OCI-LY1 (cell line): ENCODE measurements around the gene PCDHGB4.
"Not testable (repeated sequence)": the region's sequence is repeated elsewhere in the genome, so short reads cannot be mapped to it uniquely, and the experiment has no call there.

Experiments
- H2AFZ ChIP-seq: fragments of 200-600 bp; sonication (generic), shearing (Covaris generic); 2 replicates; pipeline ENCODE4 v1.6.0; 2014; ENCODE audit warnings: antibody characterized with exemption, mild to moderate bottlenecking, low read length
- H3F3A ChIP-seq: fragments of 200-600 bp; sonication (generic), shearing (Covaris generic); 2 replicates; pipeline ENCODE4 v1.6.0; 2014; ENCODE audit warnings: mild to moderate bottlenecking, antibody characterized with exemption, low read length, moderate library complexity; ENCODE audit not compliant: insufficient read depth
- H3K27ac ChIP-seq: fragments of 200-600 bp; sonication (generic); 2 replicates; pipeline ENCODE4 v1.5.1; 2014; ENCODE audit warnings: low read length, mixed run types, mild to moderate bottlenecking, low read depth; ENCODE audit not compliant: poor library complexity, severe bottlenecking
- H3K27me3 ChIP-seq: fragments of 200-600 bp; sonication (generic); 2 replicates; pipeline ENCODE4 v1.6.0; 2014; ENCODE audit warnings: antibody characterized with exemption, mild to moderate bottlenecking, low read length, moderate library complexity; ENCODE audit not compliant: insufficient read depth
- H3K36me3 ChIP-seq: fragments of 200-600 bp; sonication (generic); 2 replicates; pipeline ENCODE4 v1.6.1; 2014; ENCODE audit warnings: mild to moderate bottlenecking, antibody characterized with exemption, low read length, moderate library complexity, mixed read lengths; ENCODE audit not compliant: insufficient read depth
- H3K4me1 ChIP-seq: fragments of 200-600 bp; sonication (generic); 2 replicates; pipeline ENCODE4 v1.5.1; 2014; ENCODE audit warnings: mild to moderate bottlenecking, low read length, moderate library complexity; ENCODE audit not compliant: insufficient read depth, severe bottlenecking
- H3K4me2 ChIP-seq: fragments of 200-600 bp; sonication (generic), shearing (Covaris generic); 2 replicates; pipeline ENCODE4 v1.6.1; 2014; ENCODE audit warnings: low read length
- H3K4me3 ChIP-seq: fragments of 200-600 bp; sonication (generic); 2 replicates; pipeline ENCODE4 v1.5.1; 2014; ENCODE audit warnings: low read length, low read depth, mild to moderate bottlenecking, mixed read lengths; ENCODE audit not compliant: poor library complexity, severe bottlenecking
- H3K79me2 ChIP-seq: fragments of 200-600 bp; shearing (Covaris generic); 2 replicates; pipeline ENCODE4 v1.6.1; 2016; ENCODE audit warnings: mixed run types, low read length, mixed read lengths; ENCODE audit not compliant: insufficient read depth
- H3K9ac ChIP-seq: fragments of 200-600 bp; sonication (generic), shearing (Covaris generic); 2 replicates; pipeline ENCODE4 v1.6.1; 2014; ENCODE audit warnings: mild to moderate bottlenecking, low read length, mixed read lengths
- H3K9me2 ChIP-seq: fragments of 200-600 bp; sonication (generic), shearing (Covaris generic); 2 replicates; pipeline ENCODE4 v1.6.1; 2014; ENCODE audit warnings: low read depth, mild to moderate bottlenecking, low read length, mixed read lengths
- H3K9me3 ChIP-seq: fragments of 200-600 bp; shearing (Covaris generic); 2 replicates; pipeline ENCODE4 v1.6.1; 2014; ENCODE audit warnings: low read length, mixed read lengths
- H4K20me1 ChIP-seq: fragments of 200-600 bp; sonication (generic), shearing (Covaris generic); 2 replicates; pipeline ENCODE4 v1.6.0; 2016; ENCODE audit warnings: mild to moderate bottlenecking, low read length; ENCODE audit not compliant: insufficient read depth
- EZH2 ChIP-seq: fragments of 200-600 bp; sonication (generic), shearing (Covaris generic); IDR thresholded peaks from 2 replicates; pipeline ENCODE4 v1.8.0; 2017; ENCODE audit warnings: borderline replicate concordance, mixed run types, mild to moderate bottlenecking, antibody characterized with exemption, low read length, moderate library complexity, mixed read lengths
- TF ChIP-seq, protein P1 (sequence below): fragments of 200-600 bp; sonication (generic), shearing (Covaris generic); IDR thresholded peaks from 2 replicates; pipeline ENCODE4 v1.5.1; 2017; ENCODE audit warnings: mild to moderate bottlenecking, antibody characterized with exemption, low read length, moderate library complexity, mixed read lengths

Gene PCDHGB4

DNA sequence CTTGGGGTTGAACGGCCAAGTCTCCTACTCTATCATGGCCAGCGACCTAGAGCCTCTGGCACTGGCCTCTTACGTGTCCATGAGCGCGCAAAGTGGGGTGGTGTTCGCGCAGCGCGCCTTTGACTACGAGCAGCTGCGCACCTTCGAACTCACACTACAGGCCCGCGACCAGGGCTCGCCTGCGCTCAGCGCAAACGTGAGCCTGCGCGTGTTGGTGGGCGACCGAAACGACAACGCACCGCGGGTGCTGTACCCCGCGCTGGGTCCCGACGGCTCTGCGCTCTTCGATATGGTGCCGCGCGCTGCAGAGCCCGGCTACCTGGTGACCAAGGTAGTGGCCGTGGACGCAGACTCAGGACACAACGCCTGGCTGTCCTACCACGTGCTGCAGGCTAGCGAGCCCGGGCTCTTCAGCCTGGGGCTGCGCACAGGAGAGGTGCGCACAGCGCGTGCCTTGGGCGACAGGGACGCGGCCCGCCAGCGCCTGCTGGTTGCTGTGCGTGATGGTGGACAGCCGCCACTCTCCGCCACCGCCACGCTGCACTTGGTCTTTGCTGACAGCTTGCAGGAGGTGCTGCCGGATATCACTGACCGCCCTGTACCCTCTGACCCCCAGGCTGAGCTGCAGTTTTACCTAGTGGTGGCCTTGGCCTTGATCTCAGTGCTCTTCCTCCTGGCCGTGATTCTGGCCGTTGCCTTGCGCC lies 12.2 kb downstream of the PCDHGB4 start:
- H3K4me3 ChIP-seq: no peak overlapping the region
- H3K9me3 ChIP-seq: peaks cover 5% of the 10 kb centered on the region; the same call in 1 of the 2 replicates

DNA sequence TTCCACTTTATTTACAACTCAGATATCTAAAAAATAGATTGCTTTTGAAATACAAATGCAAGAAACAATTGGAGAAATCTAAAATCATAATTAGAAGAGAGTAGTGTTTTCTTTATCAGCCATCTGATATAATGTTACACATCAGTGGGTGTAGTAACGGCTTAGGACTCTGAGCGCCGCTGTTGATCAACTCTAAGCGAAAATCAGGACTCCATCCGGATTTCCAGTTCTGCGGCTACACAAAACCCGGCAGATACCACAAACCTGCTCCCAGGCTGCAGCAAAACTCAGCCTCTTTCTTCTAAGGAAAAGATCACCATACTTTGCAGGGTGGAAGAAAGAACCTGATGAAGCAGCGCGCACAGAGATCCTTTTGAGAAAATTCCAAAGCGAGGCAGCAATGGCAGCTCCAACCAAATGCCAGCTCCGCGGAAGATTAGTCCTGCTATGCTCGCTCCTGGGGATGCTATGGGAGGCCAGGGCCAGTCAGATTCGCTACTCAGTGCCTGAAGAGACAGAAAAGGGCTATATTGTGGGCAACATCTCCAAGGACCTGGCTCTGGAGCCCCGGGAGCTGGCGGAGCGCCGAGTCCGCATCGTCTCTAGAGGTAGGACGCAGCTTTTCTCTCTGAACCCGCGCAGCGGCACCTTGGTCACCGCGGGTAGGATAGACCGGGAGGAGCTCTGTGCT lies 15.2 kb downstream of the PCDHGB4 start, which contains the start of gene PCDHGA9:
TSS of gene PCDHGA9 (plus strand) at position 226 of the 691 bp plus-strand sequence. CDS start at position 401, 175 bp downstream.
- H3K9me3 ChIP-seq: peaks cover 5% of the 10 kb centered on the region; the same call in 1 of the 2 replicates
- H3K9ac ChIP-seq: no peak within 1 kb of the TSS

More for the DNA sequence above, 12.2 kb downstream of the PCDHGB4 start:
- no peaks in the 10 kb centered on the region for H3K79me2 ChIP-seq
- no peaks in the 10 kb centered on the region for H3K9me2 ChIP-seq
- H3K4me2 ChIP-seq: no peak overlapping the region
- H4K20me1 ChIP-seq: no peaks in the 10 kb centered on the region
- no peaks in the 10 kb centered on the region for H3K27me3 ChIP-seq
- H3K36me3 ChIP-seq: no peaks in the 10 kb centered on the region
- no peaks in the 10 kb centered on the region for H3K4me1 ChIP-seq
- no peak overlapping the region for H2AFZ ChIP-seq
- no peak overlapping the region for H3K27ac ChIP-seq
- H3K9ac ChIP-seq: no peak overlapping the region
- TF ChIP-seq, protein P1, sequence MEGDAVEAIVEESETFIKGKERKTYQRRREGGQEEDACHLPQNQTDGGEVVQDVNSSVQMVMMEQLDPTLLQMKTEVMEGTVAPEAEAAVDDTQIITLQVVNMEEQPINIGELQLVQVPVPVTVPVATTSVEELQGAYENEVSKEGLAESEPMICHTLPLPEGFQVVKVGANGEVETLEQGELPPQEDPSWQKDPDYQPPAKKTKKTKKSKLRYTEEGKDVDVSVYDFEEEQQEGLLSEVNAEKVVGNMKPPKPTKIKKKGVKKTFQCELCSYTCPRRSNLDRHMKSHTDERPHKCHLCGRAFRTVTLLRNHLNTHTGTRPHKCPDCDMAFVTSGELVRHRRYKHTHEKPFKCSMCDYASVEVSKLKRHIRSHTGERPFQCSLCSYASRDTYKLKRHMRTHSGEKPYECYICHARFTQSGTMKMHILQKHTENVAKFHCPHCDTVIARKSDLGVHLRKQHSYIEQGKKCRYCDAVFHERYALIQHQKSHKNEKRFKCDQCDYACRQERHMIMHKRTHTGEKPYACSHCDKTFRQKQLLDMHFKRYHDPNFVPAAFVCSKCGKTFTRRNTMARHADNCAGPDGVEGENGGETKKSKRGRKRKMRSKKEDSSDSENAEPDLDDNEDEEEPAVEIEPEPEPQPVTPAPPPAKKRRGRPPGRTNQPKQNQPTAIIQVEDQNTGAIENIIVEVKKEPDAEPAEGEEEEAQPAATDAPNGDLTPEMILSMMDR: no peak
- TF ChIP-seq EZH2: no peak
- H3F3A ChIP-seq: no peaks in the 10 kb centered on the region

DNA sequence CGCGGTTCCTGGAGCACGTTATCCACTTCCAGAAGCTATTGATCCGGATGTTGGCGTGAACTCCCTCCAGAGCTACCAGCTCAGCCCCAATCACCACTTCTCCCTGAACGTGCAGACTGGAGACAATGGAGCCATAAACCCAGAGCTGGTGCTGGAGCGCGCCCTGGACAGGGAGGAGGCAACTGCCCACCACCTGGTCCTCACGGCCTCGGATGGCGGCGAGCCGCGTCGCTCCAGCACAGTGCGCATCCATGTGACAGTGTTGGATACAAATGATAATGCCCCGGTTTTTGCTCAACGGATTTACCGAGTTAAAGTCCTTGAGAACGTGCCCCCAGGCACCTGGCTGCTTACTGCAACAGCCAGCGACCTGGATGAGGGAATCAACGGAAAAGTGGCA lies 15.9 kb downstream of the PCDHGB4 start:
- Histone ChIP-seq H3F3A (no peaks in the 10 kb centered on the region), H3K9ac (no peak overlapping the region), H3K36me3 (no peaks in the 10 kb centered on the region), H3K4me2 (no peak overlapping the region), H3K79me2 (no peaks in the 10 kb centered on the region), H3K4me1 (no peaks in the 10 kb centered on the region), H3K4me3 (no peak overlapping the region), H4K20me1 (no peaks in the 10 kb centered on the region), H3K27me3 (no peaks in the 10 kb centered on the region), H2AFZ (no peak overlapping the region), H3K9me3 (peaks cover 5% of the 10 kb centered on the region; the same call in 1 of the 2 replicates), H3K9me2 (no peaks in the 10 kb centered on the region), H3K27ac (no peak overlapping the region)
- no peak for TF ChIP-seq EZH2
- TF ChIP-seq, protein P1: no peak

More for the DNA sequence above, 15.2 kb downstream of the PCDHGB4 start, which contains the start of gene PCDHGA9:
- Histone ChIP-seq H3F3A (no peaks in the 10 kb centered on the region), H3K4me1 (no peaks in the 10 kb centered on the region), H4K20me1 (no peaks in the 10 kb centered on the region), H3K36me3 (no peaks in the 10 kb centered on the region), H3K9me2 (no peaks in the 10 kb centered on the region), H3K27ac (no peak within 1 kb of the TSS), H3K79me2 (no peaks in the 10 kb centered on the region), H3K4me3 (no peak within 1 kb of the TSS), H2AFZ (no peak within 1 kb of the TSS), H3K4me2 (no peak within 1 kb of the TSS), H3K27me3 (no peaks in the 10 kb centered on the region)
- TF ChIP-seq, protein P1: no peak
- TF ChIP-seq EZH2: no peak

DNA sequence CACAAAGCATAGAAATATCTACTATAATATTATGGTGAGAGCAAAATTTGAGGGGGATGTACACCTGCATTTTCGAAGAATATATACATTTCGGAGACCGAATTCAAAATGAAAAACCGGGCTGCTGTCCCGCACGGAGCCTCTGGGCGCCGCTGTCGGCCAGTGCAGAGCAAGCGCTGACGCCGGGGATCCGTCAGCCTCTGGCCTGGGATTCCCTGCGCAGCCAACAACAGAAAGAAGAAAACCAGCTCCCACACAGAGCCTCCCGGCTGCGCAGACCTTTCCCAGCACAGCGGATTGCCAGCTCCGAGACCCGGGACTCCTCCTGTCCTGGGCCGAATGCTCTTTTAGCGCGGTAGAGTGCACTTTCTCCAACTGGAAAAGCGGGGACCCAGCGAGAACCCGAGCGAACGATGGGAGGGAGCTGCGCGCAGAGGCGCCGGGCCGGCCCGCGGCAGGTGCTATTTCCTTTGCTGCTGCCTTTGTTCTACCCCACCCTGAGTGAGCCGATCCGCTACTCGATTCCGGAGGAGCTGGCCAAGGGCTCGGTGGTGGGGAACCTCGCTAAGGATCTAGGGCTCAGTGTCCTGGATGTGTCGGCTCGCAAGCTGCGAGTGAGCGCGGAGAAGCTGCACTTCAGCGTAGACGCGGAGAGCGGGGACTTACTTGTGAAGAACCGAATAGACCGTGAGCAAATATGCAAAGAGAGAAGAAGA lies 20.4 kb downstream of the PCDHGB4 start, which contains the start of gene PCDHGB6:
TSS of gene PCDHGB6 (plus strand) at position 232 of the 716 bp plus-strand sequence. CDS start at position 414, 182 bp downstream.
- H3K36me3 ChIP-seq, H3K9me2 ChIP-seq, H3K27me3 ChIP-seq, H3K9me3 ChIP-seq, H4K20me1 ChIP-seq, H3K9ac ChIP-seq, H3K4me2 ChIP-seq, H3K4me1 ChIP-seq, H3F3A ChIP-seq, H3K4me3 ChIP-seq, H2AFZ ChIP-seq, H3K27ac ChIP-seq, H3K79me2 ChIP-seq: not testable (repeated sequence)
